ENCODE measurements around the gene STEEP1.

STEEP1 gene

GRCh38 chrX:119488749-119489148, 76.5 kb downstream of the STEEP1 start:
- DNase-seq (ENCODE audit: low read depth, low spot score): peak; percentile 40

All from ELF-1 (cell line).